ENCODE measurements around the gene TMCC1.
"Not testable (repeated sequence)": the region's sequence is repeated elsewhere in the genome, so short reads cannot be mapped to it uniquely, and the experiment has no call there.

TMCC1 gene

DNA sequence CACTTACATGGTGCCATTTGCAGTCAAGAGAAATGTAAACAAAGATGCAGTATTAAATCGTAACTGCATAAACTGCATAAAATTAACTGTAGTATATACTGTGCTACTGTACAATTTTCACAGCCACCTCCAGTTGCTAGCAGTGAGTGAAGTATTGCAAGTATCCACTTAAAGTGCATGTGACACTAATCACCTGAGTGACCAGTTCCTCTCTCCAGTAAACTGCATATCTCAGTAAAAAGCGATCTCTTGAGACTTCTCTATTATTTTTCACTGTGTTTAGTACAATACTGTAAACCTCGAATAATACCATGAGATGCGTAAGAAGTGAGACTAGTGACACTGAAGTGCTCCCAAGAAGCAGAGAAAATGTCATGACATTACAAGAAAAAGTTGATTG lies 175.3 kb downstream of the TMCC1 start:
- DNase-seq = no peak

GRCh38 chr3:129715854-129716253 lies 177.7 kb downstream of the TMCC1 start:
- no peak for DNase-seq

DNA sequence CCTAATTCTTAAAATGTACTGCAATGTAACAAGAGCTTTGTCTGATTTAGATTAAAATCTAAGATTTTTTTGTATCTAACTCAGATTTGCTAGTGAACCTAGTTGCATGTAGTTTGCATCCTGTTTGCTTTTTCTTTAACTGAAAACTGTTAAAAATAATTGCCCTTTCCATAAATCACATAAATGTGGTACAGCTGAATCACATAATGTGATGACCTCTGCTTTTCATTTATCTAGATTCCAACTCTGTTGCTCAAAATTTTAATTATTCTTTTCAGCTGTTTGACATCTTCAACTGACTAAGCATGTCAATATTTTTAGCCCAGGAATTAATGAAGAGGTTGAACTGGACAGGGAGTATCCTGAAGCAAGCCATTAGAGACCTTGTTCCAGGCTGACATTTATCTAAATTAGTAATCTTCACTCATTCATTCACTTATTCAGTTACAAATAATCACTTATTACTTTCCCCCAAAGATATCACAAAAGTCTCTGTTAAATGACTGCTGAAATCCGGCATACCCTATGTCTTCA lies 185.1 kb downstream of the TMCC1 start:
- DNase-seq = no peak

DNA sequence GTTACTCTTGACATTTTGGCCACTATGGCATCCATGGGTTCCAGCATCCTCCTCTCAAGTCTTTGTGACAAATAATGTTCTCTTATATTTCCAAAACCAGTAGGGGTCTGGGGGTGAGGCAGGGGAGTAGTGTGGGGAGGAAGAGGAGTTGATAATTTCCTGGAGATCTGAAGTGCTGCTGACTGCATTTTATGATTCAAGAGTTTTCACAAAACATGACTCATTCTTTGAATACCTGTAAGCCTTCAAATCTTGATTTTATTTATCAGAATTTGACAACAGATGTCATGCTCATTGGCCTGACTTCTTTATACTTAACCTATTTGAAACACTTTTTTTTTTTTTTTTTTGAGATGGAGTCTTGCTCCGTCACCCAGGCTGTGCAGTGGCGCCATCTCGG lies 188.2 kb downstream of the TMCC1 start:
- DNase-seq = no peak

- no peak for DNase-seq
Observed at GRCh38 chr3:129703913-129704312, 189.6 kb downstream of the TMCC1 start.

DNA sequence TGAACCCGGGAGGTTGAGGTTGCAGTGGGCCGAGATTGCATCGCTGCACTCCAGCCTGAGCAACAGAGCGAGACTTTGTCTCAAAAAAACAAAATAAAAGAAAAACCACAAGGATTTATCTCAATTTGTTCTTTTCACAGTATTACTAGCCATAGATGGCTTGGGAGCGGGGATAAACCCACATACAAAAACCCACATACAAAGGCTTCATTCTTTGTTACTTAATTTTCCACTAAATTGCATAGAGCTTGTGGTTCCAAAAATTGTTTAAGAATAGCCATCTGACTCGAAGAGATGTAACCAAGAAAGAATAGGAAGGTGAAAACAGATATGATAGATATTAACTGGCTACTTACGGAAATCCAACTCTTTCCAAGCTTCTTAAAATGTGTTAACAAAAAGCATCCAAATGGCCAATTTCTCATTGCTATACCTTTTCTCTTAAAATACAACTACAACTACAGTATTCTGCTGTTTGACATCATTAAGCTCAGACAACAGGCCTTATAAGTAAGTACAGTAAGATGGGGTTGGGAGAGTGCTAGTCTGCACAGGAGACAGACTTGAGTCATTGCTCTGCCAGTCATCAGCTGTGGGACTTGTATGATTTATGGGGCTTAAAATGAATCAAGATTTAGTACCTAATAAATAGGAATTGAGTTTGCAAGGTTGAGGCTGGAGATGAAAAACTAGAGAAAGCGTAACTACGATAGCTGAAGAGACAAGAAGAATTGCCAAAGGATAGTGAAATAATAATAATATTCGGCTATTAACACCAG lies 190.4 kb downstream of the TMCC1 start:
- DNase-seq = no peak

DNA sequence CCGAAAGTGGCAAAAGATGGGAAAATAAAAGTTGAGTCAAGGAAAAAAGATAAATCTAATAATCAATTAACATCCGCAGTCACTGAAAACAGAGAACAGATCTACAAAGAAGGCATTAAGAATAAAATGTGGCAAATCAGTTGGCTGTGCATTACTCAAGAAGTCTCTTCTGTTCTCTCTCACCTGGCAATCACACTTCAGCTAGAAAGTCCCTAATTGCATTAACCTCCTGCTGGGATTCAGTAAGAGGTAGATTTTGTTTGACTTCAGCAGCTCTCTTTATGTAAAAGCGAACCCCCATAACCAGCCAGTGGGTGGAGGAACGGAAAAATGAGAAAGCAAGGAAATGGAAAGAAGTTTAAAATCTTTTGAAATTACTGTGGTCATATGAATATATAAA lies 192.3 kb downstream of the TMCC1 start:
- no peak for DNase-seq

- no peak for DNase-seq
Observed at GRCh38 chr3:129699612-129700011, 193.9 kb downstream of the TMCC1 start.

- no peak for DNase-seq
Observed at GRCh38 chr3:129699199-129699598, 194.3 kb downstream of the TMCC1 start.

DNA sequence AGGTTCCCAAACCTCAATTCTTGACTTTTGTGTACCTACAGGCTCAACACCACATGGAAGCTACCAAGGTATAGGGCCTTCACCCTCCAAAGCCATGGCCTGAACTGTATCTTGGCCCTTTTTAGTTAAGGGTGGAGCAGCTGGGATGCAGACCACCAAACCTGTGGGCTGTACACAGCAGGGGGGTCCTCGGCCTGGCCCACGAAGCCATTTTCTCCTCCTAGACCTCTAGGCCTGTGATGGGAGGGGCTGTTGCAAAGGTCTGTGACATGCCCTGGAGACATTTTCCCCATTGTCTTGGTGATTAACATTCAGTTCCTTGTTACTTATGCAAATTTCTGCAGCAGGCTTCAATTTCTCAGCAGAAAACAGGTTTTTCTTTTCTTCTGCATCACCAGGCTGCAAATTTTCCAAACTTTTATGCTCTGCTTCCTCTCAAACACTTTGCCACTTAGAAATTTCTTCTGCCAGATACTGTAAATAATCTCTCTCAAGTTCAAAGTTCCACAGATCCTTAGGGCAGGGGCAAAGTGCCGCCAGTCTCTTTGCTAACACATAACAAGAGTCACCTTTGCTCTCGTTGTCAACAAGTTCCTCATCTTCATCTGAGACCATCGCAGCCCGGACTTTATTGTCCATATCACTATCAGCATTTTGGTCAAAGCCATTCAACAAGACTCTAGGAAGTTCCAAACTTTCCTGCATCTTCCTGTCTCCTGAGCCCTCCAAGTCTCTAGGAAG lies 196.1 kb downstream of the TMCC1 start:
- DNase-seq = no peak

DNA sequence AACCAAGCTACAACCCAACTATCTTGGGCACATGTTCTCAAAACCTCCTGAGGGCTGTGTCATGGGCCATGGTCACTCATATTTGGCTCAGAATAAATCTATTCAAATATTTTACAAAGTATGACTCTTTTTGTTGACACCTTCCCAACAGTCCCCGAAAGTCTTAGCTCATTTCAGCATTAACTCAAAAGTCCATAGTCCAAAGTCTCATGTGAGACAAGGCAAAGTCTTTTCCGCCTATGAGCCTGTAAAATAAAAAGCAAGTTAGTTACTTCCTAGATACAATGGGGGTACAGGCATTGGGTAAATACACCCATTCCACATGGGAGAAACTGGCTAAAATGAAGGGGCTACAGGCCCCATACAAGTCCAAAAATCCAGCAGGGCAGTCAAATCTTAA lies 197.1 kb downstream of the TMCC1 start:
- DNase-seq = not testable (repeated sequence)

DNA sequence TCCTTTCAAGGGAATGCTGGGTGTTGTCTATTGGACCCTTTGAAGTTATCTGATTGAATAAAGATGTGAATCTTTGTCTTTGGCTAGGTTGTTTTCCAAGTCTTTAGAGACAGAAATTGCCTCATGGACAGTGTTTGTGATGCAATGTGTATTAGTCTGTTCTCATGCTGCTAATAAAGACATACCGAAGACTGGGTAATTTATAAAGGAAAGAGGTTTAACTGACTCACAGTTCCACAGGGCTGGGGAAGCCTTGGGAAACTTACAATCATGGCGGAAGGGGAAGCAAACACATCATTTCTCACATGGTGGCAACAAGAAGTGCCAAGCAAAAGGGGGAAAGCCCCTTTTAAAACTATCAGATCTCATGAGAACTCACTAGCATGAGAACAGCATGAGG lies 198.3 kb downstream of the TMCC1 start:
- DNase-seq = no peak

GRCh38 chr3:129694228-129694627 lies 199.3 kb downstream of the TMCC1 start:
- no peak for DNase-seq

GRCh38 chr3:129692743-129693142 lies 200.8 kb downstream of the TMCC1 start:
- DNase-seq = no peak

GRCh38 chr3:129690963-129691362 lies 202.5 kb downstream of the TMCC1 start:
- DNase-seq = no peak

DNA sequence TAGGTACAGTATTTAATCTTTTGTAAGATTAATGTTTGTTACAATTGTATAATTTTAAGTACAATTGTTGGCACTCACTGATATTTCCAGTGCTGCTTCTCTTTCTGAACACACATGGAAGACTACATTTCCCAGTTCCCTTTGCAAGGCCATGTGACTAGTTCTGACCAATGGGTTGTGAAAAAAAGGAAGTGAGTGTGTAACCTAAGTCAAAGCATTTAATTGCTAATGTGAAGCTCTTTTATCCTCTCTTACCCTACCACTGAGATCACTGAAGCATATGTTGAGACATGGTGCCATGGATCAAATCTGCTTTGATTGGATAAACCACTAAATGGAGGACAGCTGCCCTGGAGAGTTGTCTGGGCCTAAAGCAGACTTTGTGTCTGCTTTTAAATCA lies 203.1 kb downstream of the TMCC1 start:
- DNase-seq = peak in 1 of 2 donors; percentile 36

DNA sequence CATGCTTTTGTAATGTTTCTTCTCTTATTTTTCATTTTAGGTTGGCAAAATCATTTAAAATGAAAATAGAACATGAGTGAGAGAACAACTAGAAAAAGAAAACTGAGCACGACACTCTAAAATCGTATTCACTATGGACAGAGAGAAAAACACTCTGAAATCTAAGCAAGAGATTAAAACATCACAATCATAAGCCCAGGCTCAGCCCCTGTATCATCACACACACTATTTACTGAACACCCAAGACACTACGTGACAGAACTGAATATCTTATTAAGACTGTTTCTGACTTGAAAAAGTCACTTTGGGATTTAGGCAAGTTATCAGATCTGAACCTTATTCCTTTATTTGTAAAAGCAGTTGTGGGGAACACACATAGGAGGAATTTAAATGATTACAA lies 204.5 kb downstream of the TMCC1 start:
- no peak for DNase-seq

DNA sequence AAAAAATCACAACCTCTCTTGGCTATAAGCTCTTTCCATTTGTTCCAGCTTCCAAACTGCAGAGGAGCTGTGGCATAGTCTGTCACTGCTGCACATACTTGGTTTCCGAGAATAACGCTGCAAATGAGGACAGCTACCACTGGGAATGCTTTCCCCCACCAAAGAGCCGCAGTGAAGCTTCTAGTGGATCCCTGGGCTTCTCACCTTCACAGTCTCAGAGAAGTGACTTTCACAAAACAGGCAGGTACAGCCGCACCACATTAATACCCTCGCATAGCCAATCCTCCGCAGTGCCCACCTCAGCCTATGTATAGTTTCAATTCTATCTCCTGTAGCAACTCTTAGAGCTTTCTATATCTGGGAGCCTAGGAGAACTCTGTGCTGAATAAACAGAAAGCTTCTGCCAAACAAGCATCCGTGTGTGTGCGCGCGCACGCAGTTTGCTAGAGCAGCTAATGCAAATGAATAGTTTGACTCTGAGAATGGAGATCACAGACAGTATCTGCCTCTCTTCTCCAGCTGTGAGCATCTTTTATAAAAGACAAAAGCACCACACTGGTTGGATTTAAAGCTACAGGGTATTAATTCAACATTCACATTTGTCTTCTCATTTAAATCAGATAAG lies 205.1 kb downstream of the TMCC1 start:
- no peak for DNase-seq

DNA sequence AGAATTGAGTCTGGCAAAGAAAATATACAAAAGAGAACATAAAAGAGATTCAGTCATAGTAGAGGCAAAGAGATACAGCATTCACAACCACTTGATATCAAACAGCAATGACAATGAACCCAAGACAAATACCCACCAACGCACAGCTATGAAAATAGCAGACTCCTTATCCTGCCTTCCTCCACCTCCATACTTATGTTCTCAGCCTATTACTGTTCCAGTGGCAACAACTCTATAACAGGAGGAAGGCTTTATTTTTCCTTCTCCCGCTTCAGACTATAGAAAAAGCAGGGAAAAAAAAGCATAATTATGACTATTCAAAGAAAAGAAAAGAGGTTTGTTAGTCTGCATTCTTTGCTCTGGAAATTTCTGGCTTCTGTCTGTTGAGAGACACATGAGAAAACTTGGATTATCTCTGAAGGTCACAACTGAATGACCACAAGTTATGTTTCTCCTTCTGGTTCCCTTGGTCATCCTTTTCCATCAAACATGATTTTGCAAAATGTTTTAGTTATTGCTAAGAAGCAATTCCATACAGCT lies 205.9 kb downstream of the TMCC1 start:
- DNase-seq = no peak

DNA sequence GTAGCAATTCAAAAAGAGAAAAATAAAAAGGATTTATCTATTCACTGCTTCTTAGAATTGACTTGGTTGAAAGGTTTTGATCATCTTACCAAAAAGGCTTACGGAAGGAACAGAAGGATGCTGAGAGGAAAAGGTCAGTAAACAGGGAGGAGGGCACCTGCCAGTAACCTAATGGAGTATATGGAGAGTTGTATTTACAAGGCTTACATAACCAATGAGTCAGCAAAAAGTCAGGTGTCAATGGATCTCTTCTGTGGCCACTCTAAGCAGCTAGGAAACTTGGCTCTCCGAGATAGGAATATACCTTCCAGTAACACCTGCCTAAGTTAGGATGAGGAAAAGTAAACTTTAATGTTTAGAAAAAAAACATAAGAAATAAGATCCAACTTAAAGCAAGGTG lies 206.6 kb downstream of the TMCC1 start:
- DNase-seq = no peak

GRCh38 chr3:129684270-129684669 lies 209.2 kb downstream of the TMCC1 start:
- DNase-seq = no peak

- no peak for DNase-seq
Observed at GRCh38 chr3:129683201-129683600, 210.3 kb downstream of the TMCC1 start.

DNA sequence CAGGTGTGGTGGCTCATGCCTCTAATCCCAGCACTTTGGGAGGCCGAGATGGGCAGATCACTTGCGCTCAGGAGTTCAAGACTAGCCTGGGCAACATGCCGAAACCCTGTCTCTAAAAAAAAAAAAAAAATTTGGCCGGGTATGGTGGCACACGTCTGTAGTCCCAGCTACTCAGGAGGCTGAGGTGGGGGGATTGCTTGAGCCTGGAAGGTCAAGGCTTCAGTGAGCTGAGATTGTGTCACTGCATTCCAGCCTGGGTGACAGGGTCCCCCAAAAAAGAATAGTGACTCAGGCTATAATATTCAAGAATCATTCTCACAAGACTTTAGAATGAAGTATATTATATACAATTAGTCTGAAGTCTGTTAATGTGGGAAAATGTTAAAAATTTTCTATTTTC lies 216.5 kb downstream of the TMCC1 start:
- no peak for DNase-seq

DNA sequence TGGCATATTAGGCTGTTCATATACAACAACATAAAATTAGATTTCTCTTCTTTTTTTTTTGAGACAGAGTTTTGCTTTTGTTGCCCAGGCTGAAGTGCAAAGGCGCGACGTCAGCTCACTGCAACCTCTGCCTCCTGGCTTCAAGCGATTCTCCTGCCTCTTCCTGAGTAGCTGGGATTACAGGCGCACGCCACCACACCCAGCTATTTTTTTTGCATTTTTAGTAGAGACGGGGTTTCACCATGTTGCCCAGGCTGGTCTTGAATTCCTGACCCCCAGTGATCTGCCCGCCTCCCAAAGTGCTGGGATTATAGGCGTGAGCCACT lies 218.8 kb downstream of the TMCC1 start:
- DNase-seq = not testable (repeated sequence)
